T-cell (primary cell): ENCODE results near the gene GUCY2C. TPM values are rescaled to one million over a fixed set of nuclear protein-coding genes. Genes with fewer than 3 reads are reported as not detected.

ENCODE experiments used
- ATAC-seq, 4 experiments: fragments of 200-7000 bp in 3 of 4; fragments of 150-1000 bp in 1 of 4; cut with Tn5 transposase; replicated peaks in 1 of 4; 1 replicate in 3 of 4; 2 replicates in 1 of 4; pipeline ENCODE4 v1.10.0; 2021; ENCODE audit warnings: moderate library complexity in 3 of 4, mild to moderate bottlenecking in 2 of 4, moderate number of reproducible peaks in 1 of 4
- CTCF ChIA-PET, 2 donors: fragments of 300-600 bp; sonication (Branson Sonifier 250); formaldehyde crosslinking; loops; one replicate each; lab custom pipeline; 2022; ENCODE audit warnings: antibody characterized with exemption in 2 of 2; lab: Charles Lee
- POLR2A ChIA-PET, 2 donors: fragments of 300-600 bp; sonication (Branson Sonifier 250); formaldehyde crosslinking; loops; one replicate each; lab custom pipeline; 2022; ENCODE audit warnings: antibody characterized with exemption in 2 of 2; lab: Charles Lee
- DNase-seq, 35 experiments: peaks; one replicate each; pipeline versions ENCODE4 v3.0.0 to v3.0.0-alpha.2; 2013 to 2023
- H3K27ac ChIP-seq: one replicate; pipeline ENCODE4 v1.5.1; 2013; ENCODE audit warnings: low read length
- H3K27me3 ChIP-seq, 2 experiments: replicated peaks in 1 of 2; 1 replicate in 1 of 2; 2 replicates in 1 of 2; pipeline versions ENCODE4 v1.6.1 to v1.7.0; 2013; ENCODE audit warnings: low read length in 1 of 2, mixed read lengths in 1 of 2; ENCODE audit not compliant: control insufficient read depth in 2 of 2, insufficient read depth in 2 of 2; ENCODE audit errors: extremely low read depth in 1 of 2
- H3K36me3 ChIP-seq, 2 donors: 1 replicate in 1 of 2; 2 replicates in 1 of 2; pipeline versions ENCODE4 v1.6.1 to v1.7.0; 2013; ENCODE audit warnings: low read length in 1 of 2; ENCODE audit not compliant: control insufficient read depth in 2 of 2, insufficient read depth in 1 of 2; ENCODE audit errors: extremely low read depth in 1 of 2
- H3K4me1 ChIP-seq, 2 experiments: 1 replicate in 1 of 2; 2 replicates in 1 of 2; pipeline versions ENCODE4 v1.6.1 to v1.7.0; 2013; ENCODE audit warnings: low read length in 2 of 2, mixed read lengths in 1 of 2; ENCODE audit not compliant: insufficient read depth in 2 of 2, control insufficient read depth in 1 of 2; ENCODE audit errors: extremely low read depth in 1 of 2
- H3K4me3 ChIP-seq, 2 donors: 1 replicate in 1 of 2; 2 replicates in 1 of 2; pipeline versions ENCODE4 v1.5.1 to v1.7.0; 2013; ENCODE audit warnings: mild to moderate bottlenecking in 2 of 2, low read length in 1 of 2, moderate library complexity in 1 of 2; ENCODE audit not compliant: control insufficient read depth in 1 of 2; ENCODE audit errors: extremely low read depth in 1 of 2
- H3K9me3 ChIP-seq: 2 replicates; pipeline ENCODE4 v1.7.0; 2013
- H3K27ac Mint-ChIP-seq, 2 donors: one replicate each; pipeline ENCODE4 v1.8.0; 2020 to 2021; ENCODE audit warnings: mild to moderate bottlenecking in 2 of 2, mixed read lengths in 2 of 2
- H3K27me3 Mint-ChIP-seq, 2 donors: one replicate each; pipeline ENCODE4 v1.8.0; 2021 to 2022; ENCODE audit warnings: mixed read lengths in 2 of 2
- H3K36me3 Mint-ChIP-seq: one replicate; pipeline ENCODE4 v1.8.0; 2021; ENCODE audit warnings: mixed read lengths
- H3K4me1 Mint-ChIP-seq, 3 donors: one replicate each; pipeline ENCODE4 v1.8.0; 2020 to 2022; ENCODE audit warnings: mixed read lengths in 3 of 3, mild to moderate bottlenecking in 1 of 3
- H3K4me3 Mint-ChIP-seq, 3 donors: one replicate each; pipeline ENCODE4 v1.8.0; 2020 to 2022; ENCODE audit warnings: mild to moderate bottlenecking in 3 of 3, mixed read lengths in 3 of 3, moderate library complexity in 3 of 3
- H3K9me3 Mint-ChIP-seq, 3 donors: one replicate each; pipeline ENCODE4 v1.8.0; 2020 to 2022; ENCODE audit warnings: mixed read lengths in 3 of 3
- WGBS: methylation state at CpG from one replicate; pipeline ENCODE4 v1.1.5; 2013; ENCODE audit warnings: missing lambda C conversion rate; ENCODE audit not compliant: insufficient coverage; 5-methylcytosine and 5-hydroxymethylcytosine counted together
- total RNA-seq, 35 experiments: library from RNA in 6 of 35; stranded (reverse) in 6 of 35; fragments of 120-200 nt in 1 of 35; gene quantifications; one replicate each; pipeline versions ENCODE4 v1.2.1 to v1.2.4 and lab custom pipeline; 2013 to 2026

Gene GUCY2C
- total RNA-seq, 5 donors from 2014 or later (not counting 1 experiment from before 2014, with no cell fraction given), result 0.06 TPM; not detected in 4

DNA sequence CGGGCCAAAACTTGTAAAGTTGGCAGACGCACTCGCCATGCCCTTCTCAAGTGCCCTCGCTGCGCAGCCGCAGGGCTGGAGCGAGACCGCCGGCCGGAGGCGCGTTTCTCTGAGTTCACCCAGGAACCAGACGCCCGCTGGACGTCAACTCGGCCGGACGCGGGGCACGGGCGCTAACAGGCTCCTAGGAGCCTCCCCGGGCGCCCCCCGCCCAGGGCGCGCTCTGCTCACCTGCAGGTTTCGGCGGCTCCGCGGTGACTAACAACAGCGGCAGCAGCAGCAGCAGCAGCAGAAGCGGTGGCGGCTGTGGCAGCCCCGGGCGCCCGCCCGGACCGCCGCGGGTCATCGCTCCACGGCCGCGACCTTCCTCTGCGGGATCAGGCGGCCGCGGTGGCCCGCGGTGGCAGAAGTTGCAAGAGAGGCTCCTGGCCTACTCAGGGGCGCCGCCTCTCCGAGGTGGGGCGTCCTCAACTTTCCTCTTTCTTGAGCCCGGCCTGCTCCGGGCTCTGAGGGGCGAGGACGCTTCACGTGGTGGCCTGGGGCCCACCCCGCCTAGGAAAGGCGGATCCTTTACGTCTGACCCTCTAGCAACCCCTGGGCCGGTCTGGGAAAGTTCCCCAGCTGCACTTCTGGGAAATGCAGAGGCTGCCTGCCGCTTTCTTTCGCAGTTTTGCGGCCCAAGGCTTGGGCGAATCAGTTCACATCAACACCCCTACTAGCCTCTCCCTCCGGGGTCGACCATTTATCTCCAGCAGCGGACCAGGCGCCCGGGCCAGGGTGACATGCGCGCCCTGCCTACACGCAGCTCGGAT, 128.8 kb downstream of the GUCY2C start, which contains the start of gene PLBD1:
Gene PLBD1 (minus strand): TSS at position 533 of the 812 bp plus-strand sequence. CDS start 187 bp downstream, at position 346.
- H3K27me3 Mint-ChIP-seq, result peaks cover 33 to 46% of the 10 kb centered on the region in 2 donors
- ATAC-seq (peak in 1 of 4 experiments; percentile 23), DNase-seq (peak in 3 of 35 experiments; percentile 1 to 10 (median 1))
- Histone ChIP-seq H3K4me3 (peak within 1 kb of the TSS in 1 of 2 donors; percentile 23), H3K27me3 (peaks cover 8 to 23% of the 10 kb centered on the region in 2 experiments), H3K4me1 (peaks cover 0 to 9% of the 10 kb centered on the region in 2 experiments), H3K9me3 (no peaks in the 10 kb centered on the region), H3K27ac (no peak within 1 kb of the TSS), H3K36me3 (no peaks in the 10 kb centered on the region)
- H3K27ac Mint-ChIP-seq, result no peak within 1 kb of the TSS
- WGBS, result 18% methylated on average over 76 of the region's 76 CpGs
- H3K4me3 Mint-ChIP-seq, result peak within 1 kb of the TSS in 2 of 3 donors; percentile 6 to 45
- POLR2A ChIA-PET, result no interaction called here
- CTCF ChIA-PET, result no interaction called here
- H3K36me3 Mint-ChIP-seq, result no peaks in the 10 kb centered on the region
- H3K9me3 Mint-ChIP-seq, result no peaks in the 10 kb centered on the region
- peaks cover 0 to 8% (median 7%) of the 10 kb centered on the region in 3 donors for H3K4me1 Mint-ChIP-seq

DNA sequence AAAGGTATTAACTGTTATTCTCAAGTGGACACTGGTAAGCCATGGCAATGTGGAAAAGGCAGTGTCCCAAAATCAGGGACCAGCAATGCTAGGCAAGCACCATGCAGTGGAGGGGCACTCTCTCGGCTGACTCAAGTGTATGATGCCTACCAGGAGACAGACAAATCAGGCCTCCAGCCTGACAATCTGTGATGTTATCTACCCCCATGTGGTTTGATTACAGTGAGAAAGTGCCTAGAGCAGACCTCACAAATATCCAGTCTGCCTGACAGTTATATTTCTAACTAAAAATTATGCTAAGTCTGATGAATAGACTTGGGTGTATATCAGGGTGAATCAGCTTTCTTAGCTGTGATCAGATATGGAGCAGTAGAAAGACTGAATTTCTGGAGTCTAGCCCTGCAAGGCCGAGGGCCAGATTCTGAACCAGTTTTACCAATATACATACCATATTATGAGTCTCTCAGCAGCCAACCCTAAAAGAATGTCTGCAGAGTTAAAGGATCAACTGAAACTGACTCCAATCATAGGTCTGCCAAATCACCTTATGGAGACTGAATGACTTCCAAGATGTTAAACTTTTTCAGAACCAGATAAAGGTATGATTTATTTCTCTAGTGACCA, 132.0 kb downstream of the GUCY2C start:
- 60% methylated on average over 1 of the region's 2 CpGs for WGBS

DNA sequence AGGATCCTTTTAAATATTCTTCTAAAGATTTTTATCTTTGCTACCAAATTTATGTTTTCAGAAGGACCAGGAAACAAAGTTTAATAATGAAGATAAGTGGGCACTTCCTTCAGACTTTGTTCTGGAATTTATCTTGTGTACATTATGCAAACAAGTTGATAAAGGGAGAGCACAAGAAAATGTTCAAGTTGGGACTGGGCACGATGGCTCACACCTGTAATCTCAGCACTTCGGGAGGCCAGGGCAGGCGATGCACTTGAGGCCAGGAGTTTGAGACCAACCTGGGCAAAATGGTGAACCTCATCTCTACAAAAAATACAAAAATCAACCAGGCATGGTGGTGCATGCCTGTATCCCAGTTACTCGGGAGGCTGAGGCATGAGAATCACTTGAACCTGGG, 133.4 kb downstream of the GUCY2C start:
- H3K4me3 Mint-ChIP-seq, result no peak overlapping the region
- H3K36me3 Mint-ChIP-seq, result no peaks in the 10 kb centered on the region
- H3K27me3 Mint-ChIP-seq, result peaks cover 6 to 24% of the 10 kb centered on the region in 2 donors
- 79% methylated on average over 2 of the region's 4 CpGs for WGBS
- POLR2A ChIA-PET, result no interaction called here
- Histone ChIP-seq H3K36me3 (no peaks in the 10 kb centered on the region), H3K9me3 (no peaks in the 10 kb centered on the region), H3K27ac (no peak overlapping the region), H3K27me3 (peaks cover 6 to 14% of the 10 kb centered on the region in 2 experiments), H3K4me3 (no peak overlapping the region), H3K4me1 (peaks cover 5 to 13% of the 10 kb centered on the region in 2 experiments)
- CTCF ChIA-PET, result interaction anchor here in 1 of 2 donors (0.7 kb wide), 4 partner anchors 51 to 1294 kb away, joined by 3 to 6 read pairs (median 4); no protein-coding TSS in a partner anchor
- H3K9me3 Mint-ChIP-seq, result no peaks in the 10 kb centered on the region
- H3K27ac Mint-ChIP-seq, result no peak overlapping the region
- no peak for ATAC-seq
- peaks cover 7 to 19% (median 19%) of the 10 kb centered on the region in 3 donors for H3K4me1 Mint-ChIP-seq
- DNase-seq, result no peak

More for the DNA sequence above, 132.0 kb downstream of the GUCY2C start:
- H3K36me3 ChIP-seq, result no peaks in the 10 kb centered on the region
- Mint-ChIP-seq H3K27ac (no peak overlapping the region), H3K4me1 (peaks cover 7 to 16% (median 14%) of the 10 kb centered on the region in 3 donors), H3K9me3 (no peaks in the 10 kb centered on the region), H3K36me3 (no peaks in the 10 kb centered on the region), H3K4me3 (no peak overlapping the region), H3K27me3 (peaks cover 15 to 32% of the 10 kb centered on the region in 2 donors)
- no peaks in the 10 kb centered on the region for H3K9me3 ChIP-seq
- H3K4me1 ChIP-seq, result peaks cover 5 to 14% of the 10 kb centered on the region in 2 experiments
- H3K27me3 ChIP-seq, result peaks cover 8 to 20% of the 10 kb centered on the region in 2 experiments
- ATAC-seq, result no peak
- POLR2A ChIA-PET, result interaction anchor here in 1 of 2 donors (0.5 kb wide), 1 partner anchor 409 kb away, joined by 7 read pairs; no protein-coding TSS in a partner anchor
- no peak for DNase-seq
- CTCF ChIA-PET, result no interaction called here
- H3K27ac ChIP-seq, result no peak overlapping the region
- H3K4me3 ChIP-seq, result no peak overlapping the region

Other genes starting within 250 kb of the GUCY2C start
- gene PLBD1, start 128.7 kb downstream of the GUCY2C start, total RNA-seq, result under 1 TPM; 0.13 to 0.57 (median 0.20) TPM
- gene WBP11, start 106.9 kb upstream of the GUCY2C start, total RNA-seq, result 100 to 1,000 TPM in 2 of 5 donors, 10 to 100 TPM in 3; 72.6 to 122 (median 80.6) TPM
- gene C12orf60, start 107.1 kb upstream of the GUCY2C start, total RNA-seq, result 1 to 10 TPM in 2 of 5 donors, under 1 TPM in 2, not detected in 1; 0.50 to 1.4 (median 0.93) TPM
- gene SMCO3, start 117.6 kb upstream of the GUCY2C start, total RNA-seq, result not detected
- not detected for gene ART4, start 146.9 kb upstream of the GUCY2C start, total RNA-seq
- 1 to 10 TPM; 1.5 to 4.0 (median 2.2) TPM for gene MGP, start 189.3 kb upstream of the GUCY2C start, total RNA-seq
- 10 to 100 TPM; 11.1 to 21.8 (median 14.7) TPM for gene ERP27, start 241.9 kb upstream of the GUCY2C start, total RNA-seq